Dorsolateral prefrontal cortex (tissue), 118 donors: ENCODE data around the gene UCK1. TPM values are rescaled to one million over a fixed set of nuclear protein-coding genes. Genes with fewer than 3 reads are reported as not detected.

Experiments
- total RNA-seq, 120 experiments: library from RNA; stranded (reverse); gene quantifications; one replicate each; pipeline versions ENCODE4 v1.2.3 to v1.2.4, GENCODE V29; 2022

The UCK1 gene
- total RNA-seq, 120 experiments from 2014 or later, result 29.3 to 64.4 (median 39.2) TPM

Other genes starting within 250 kb of the UCK1 start
- gene PLPP7, start 241.5 kb downstream of the UCK1 start, total RNA-seq, result 10 to 100 TPM; 16.2 to 32.0 (median 24.6) TPM
- 100 to 1,000 TPM; 234 to 434 (median 347) TPM for gene PRRC2B, start 137.2 kb downstream of the UCK1 start, total RNA-seq
- 100 to 1,000 TPM in 1 of 120 experiments, 10 to 100 TPM in 119; 34.7 to 106 (median 58.6) TPM for gene POMT1, start 28.3 kb downstream of the UCK1 start, total RNA-seq
- gene PRRT1B, start 14.3 kb upstream of the UCK1 start, total RNA-seq, result under 1 TPM in 4 of 120 experiments, not detected in 116; 0.36 to 0.59 (median 0.44) TPM
- gene RAPGEF1, start 208.8 kb upstream of the UCK1 start, total RNA-seq, result 100 to 1,000 TPM in 115 of 120 experiments, 10 to 100 TPM in 5; 96.5 to 222 (median 138) TPM